NB4 (cell line): ENCODE data around the gene CUX1.

ENCODE experiments used
- DNase-seq: peaks from one replicate; pipeline ENCODE4 v3.0.0; 2010; ENCODE audit warnings: low read depth
- H3K4me3 ChIP-seq: one replicate; pipeline ENCODE4 v1.5.1; 2011; ENCODE audit warnings: mild to moderate bottlenecking, low read depth, low read length, moderate library complexity
- CTCF ChIP-seq: IDR thresholded peaks from one replicate; pipeline ENCODE4 v1.5.1; 2012; ENCODE audit warnings: low read depth, low read length
- MAX ChIP-seq: IDR thresholded peaks from 2 replicates; pipeline ENCODE4 v1.6.1; 2011; ENCODE audit warnings: low read depth, low read length
- MYC ChIP-seq: IDR thresholded peaks from 2 replicates; pipeline ENCODE4 v1.6.1; 2011; ENCODE audit warnings: low read depth, low read length
- POLR2A ChIP-seq: IDR thresholded peaks from 2 replicates; pipeline ENCODE4 v1.6.1; 2011; ENCODE audit warnings: mild to moderate bottlenecking; ENCODE audit not compliant: insufficient read length; ENCODE audit errors: extremely low read depth

The CUX1 gene

GRCh38 chr7:102264367-102264891 is 447.0 kb downstream of the CUX1 start:
- peak; percentile 83 for DNase-seq
- no peak for TF ChIP-seq CTCF
- TF ChIP-seq MAX, result no peak
- no peak for TF ChIP-seq MYC
- TF ChIP-seq POLR2A, result no peak
- H3K4me3 ChIP-seq, result no peak overlapping the region

GRCh38 chr7:102266541-102266940 is 449.1 kb downstream of the CUX1 start:
- no peak for TF ChIP-seq MAX
- no peak overlapping the region for H3K4me3 ChIP-seq
- DNase-seq, result no peak

GRCh38 chr7:102268635-102269034 is 451.2 kb downstream of the CUX1 start:
- H3K4me3 ChIP-seq, result no peak overlapping the region
- TF ChIP-seq MYC (no peak), MAX (no peak), POLR2A (no peak), CTCF (no peak)
- no peak for DNase-seq

- DNase-seq, result no peak
- no peak for TF ChIP-seq MYC
- no peak for TF ChIP-seq MAX
- no peak for TF ChIP-seq CTCF
- TF ChIP-seq POLR2A, result no peak
- H3K4me3 ChIP-seq, result no peak overlapping the region
Observed at GRCh38 chr7:102270178-102270887, 452.9 kb downstream of the CUX1 start.

GRCh38 chr7:102271158-102271798 is 453.9 kb downstream of the CUX1 start:
- DNase-seq, result no peak
- TF ChIP-seq POLR2A (no peak), MAX (no peak), CTCF (no peak), MYC (no peak)
- no peak overlapping the region for H3K4me3 ChIP-seq
